Sigmoid colon (tissue), 7 donors: ENCODE data around the gene RAPGEF2. TPM values are rescaled to one million over a fixed set of nuclear protein-coding genes. Genes with fewer than 3 reads are reported as not detected.
"Not testable (repeated sequence)": the region's sequence is repeated elsewhere in the genome, so short reads cannot be mapped to it uniquely, and the experiment has no call there.

Experiments used
- DNase-seq: peaks from one replicate; pipeline ENCODE4 v3.0.0-alpha.2; 2019
- H3K27ac ChIP-seq, 4 donors: fragments of 200-600 bp; sonication (generic); one replicate each; pipeline ENCODE4 v1.5.1; 2016 to 2019; ENCODE audit warnings: mild to moderate bottlenecking in 1 of 4
- H3K27me3 ChIP-seq, 3 donors: fragments of 200-600 bp; sonication (generic); one replicate each; pipeline ENCODE4 v1.5.1; 2019; ENCODE audit warnings: mild to moderate bottlenecking in 1 of 3
- H3K36me3 ChIP-seq, 4 donors: fragments of 200-600 bp; sonication (generic); one replicate each; pipeline ENCODE4 v1.5.1; 2016 to 2019
- H3K4me1 ChIP-seq, 4 donors: fragments of 200-600 bp; sonication (generic); one replicate each; pipeline ENCODE4 v1.5.1; 2017 to 2019
- H3K4me3 ChIP-seq, 4 donors: fragments of 200-600 bp; sonication (generic); one replicate each; pipeline ENCODE4 v1.5.1; 2017 to 2019; ENCODE audit warnings: mild to moderate bottlenecking in 2 of 4, moderate library complexity in 1 of 4
- H3K9me3 ChIP-seq, 4 donors: fragments of 200-600 bp in 3 of 4; sonication (generic) in 3 of 4; one replicate each; pipeline versions ENCODE4 v1.5.1 to v1.6.1; 2013 to 2019
- EP300 ChIP-seq, 4 donors: sonication (generic); formaldehyde crosslinking; IDR thresholded peaks; one replicate each; pipeline ENCODE4 v1.6.1; 2017; ENCODE audit warnings: antibody characterized with exemption in 4 of 4
- POLR2A ChIP-seq, 2 donors: fragments of 450-650 bp; IDR thresholded peaks; one replicate each; pipeline ENCODE4 v1.6.1; 2016; ENCODE audit warnings: antibody characterized with exemption in 2 of 2, mild to moderate bottlenecking in 2 of 2, moderate library complexity in 2 of 2
- POLR2AphosphoS5 ChIP-seq, 4 donors: sonication (generic); formaldehyde crosslinking; IDR thresholded peaks; one replicate each; pipeline ENCODE4 v1.6.1; 2017; ENCODE audit warnings: antibody characterized with exemption in 4 of 4
- WGBS, 2 donors: extraction: QIAGEN DNeasy Blood & Tissue Kit; methylation state at CpG; one replicate each; pipeline ENCODE4 v1.1.7; 2013; 5-methylcytosine and 5-hydroxymethylcytosine counted together
- intact Hi-C: fragments of 100-400 bp; cut with DNase I; formaldehyde crosslinking; loops from one replicate; pipeline ENCODE4 v1.15.1; 2023
- polyA plus RNA-seq, 3 donors: library from polyadenylated mRNA; stranded (reverse); fragments of 200-250 nt; gene quantifications; one replicate each; pipeline ENCODE4 v1.2.3, GENCODE V29; 2013
- total RNA-seq, 4 donors: library from RNA; depleted of rRNA; stranded (reverse); fragments of >200 nt; gene quantifications; one replicate each; pipeline ENCODE4 v1.1.0, GENCODE V29; 2016
- TF ChIP-seq, protein P1 (sequence below), 4 experiments: fragments of 450-650 bp in 3 of 4; fragments of 200-600 bp in 1 of 4; IDR thresholded peaks; one replicate each; pipeline ENCODE4 v1.5.1; 2016 to 2019; ENCODE audit warnings: antibody characterized with exemption in 4 of 4, mild to moderate bottlenecking in 3 of 4, moderate library complexity in 2 of 4
- donor health status: healthy with polysubstance abuse.
- donor health status: Bipolar disorder and iron deficiency.
- donor health status: healthy.

The RAPGEF2 gene
- total and polyA plus RNA-seq, 7 donors, result 7.8 to 63.1 (median 34.2) TPM

DNA sequence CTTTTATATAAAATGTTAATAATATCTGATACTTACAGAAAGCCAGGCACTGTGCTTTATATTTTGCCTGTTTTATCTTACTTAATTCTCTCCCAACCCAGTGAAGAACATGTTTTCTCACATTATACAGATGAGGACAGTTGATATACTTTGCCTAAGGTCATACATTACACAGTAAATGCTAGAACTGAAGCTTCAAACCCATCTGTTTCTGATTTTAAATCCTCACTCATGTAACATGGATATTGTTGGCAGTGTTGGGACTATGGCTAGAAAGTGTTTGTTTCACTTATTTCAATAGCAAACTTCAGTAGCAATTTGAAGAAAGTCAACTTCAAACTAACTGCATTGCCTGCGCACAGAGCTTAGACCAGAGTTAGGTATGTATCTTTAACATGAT is 57.4 kb downstream of the RAPGEF2 start:
- no peak for DNase-seq
- WGBS, 2 donors, result 98 to 100% methylated on average over 1 of the region's 1 CpG
- H3K9me3 ChIP-seq, result no peaks in the 10 kb centered on the region
- TF ChIP-seq EP300 (IDR thresholded peaks at IDR 0.05) (no peak), POLR2AphosphoS5 (IDR thresholded peaks at IDR 0.05) (no peak), POLR2A (IDR thresholded peaks at IDR 0.05) (no peak)
- TF ChIP-seq, protein P1, sequence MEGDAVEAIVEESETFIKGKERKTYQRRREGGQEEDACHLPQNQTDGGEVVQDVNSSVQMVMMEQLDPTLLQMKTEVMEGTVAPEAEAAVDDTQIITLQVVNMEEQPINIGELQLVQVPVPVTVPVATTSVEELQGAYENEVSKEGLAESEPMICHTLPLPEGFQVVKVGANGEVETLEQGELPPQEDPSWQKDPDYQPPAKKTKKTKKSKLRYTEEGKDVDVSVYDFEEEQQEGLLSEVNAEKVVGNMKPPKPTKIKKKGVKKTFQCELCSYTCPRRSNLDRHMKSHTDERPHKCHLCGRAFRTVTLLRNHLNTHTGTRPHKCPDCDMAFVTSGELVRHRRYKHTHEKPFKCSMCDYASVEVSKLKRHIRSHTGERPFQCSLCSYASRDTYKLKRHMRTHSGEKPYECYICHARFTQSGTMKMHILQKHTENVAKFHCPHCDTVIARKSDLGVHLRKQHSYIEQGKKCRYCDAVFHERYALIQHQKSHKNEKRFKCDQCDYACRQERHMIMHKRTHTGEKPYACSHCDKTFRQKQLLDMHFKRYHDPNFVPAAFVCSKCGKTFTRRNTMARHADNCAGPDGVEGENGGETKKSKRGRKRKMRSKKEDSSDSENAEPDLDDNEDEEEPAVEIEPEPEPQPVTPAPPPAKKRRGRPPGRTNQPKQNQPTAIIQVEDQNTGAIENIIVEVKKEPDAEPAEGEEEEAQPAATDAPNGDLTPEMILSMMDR (IDR thresholded peaks at IDR 0.05), result no peak
- no peaks in the 10 kb centered on the region for H3K27me3 ChIP-seq
- no peak overlapping the region for H3K27ac ChIP-seq
- H3K4me3 ChIP-seq, result no peak overlapping the region
- H3K4me1 ChIP-seq, result peaks cover 0 to 59% (median 31%) of the 10 kb centered on the region in 4 donors
- no peaks in the 10 kb centered on the region for H3K36me3 ChIP-seq
- intact Hi-C loops, result no loop called here

DNA sequence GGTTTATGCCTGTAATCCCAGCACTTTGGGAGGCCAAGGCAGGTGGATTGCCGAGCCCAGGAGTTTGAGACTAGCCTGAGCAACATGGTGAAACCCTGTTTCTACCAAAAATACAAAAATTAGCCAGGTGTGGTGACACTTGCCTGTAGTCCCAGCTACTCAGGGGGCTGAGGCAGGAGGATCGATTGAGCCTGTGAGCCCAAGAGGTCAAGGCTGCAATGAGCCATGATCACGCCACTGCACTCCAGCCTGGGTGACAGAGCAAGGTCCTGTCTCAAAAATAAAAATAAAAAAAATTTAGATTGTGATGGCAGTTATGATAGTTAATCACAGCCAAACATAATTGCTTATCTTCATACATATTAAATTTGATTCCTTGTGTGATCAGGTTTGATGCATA is 58.6 kb downstream of the RAPGEF2 start:
- H3K9me3 ChIP-seq, intact Hi-C loops, H3K27ac ChIP-seq, DNase-seq, H3K27me3 ChIP-seq, H3K36me3 ChIP-seq, H3K4me3 ChIP-seq: not testable (repeated sequence)
- peaks cover 0 to 61% (median 31%) of the 10 kb centered on the region in 4 donors for H3K4me1 ChIP-seq
- WGBS, 2 donors, result 84 to 93% methylated on average over 3 of the region's 3 CpGs

DNA sequence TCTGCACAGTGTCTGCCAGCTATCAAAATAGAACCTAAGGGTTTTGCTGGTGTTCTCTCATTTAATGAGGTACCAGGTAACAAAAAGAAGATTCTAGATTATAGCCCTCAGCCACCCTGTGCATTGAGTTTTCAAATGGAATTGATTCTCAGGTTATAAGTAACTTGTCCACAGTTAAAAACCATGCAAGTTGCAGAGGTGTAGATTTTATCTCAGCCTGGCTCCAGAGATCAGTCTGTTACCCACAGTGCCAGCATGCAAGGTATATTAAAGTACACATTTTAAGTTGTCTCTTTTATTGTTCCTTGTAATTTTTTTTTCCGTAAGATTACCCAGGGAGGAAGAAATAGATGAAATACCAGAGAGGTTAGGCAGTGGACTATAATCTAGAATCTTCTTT is 59.7 kb downstream of the RAPGEF2 start:
- no peak overlapping the region for H3K4me3 ChIP-seq
- intact Hi-C loops, result no loop called here

DNA sequence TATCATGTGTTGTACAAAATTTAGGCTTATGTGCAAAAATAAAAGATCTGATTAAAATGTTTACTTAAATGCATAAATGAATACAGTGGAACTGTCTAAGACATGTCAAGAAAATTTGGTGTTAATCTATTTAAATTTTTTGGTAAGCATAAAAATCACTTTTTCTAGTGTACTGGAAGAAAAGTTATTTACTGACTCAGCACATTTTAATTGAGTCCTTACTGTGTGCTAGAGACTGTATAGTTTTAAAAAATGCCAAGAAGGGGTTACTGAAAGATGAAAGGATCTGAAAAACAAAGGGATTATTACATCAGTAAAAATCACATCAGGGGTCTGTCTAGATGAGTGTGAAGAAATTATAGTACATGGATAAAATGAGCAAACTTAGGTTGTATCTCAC is 60.6 kb downstream of the RAPGEF2 start:
- TF ChIP-seq POLR2A (IDR thresholded peaks at IDR 0.05), result no peak
- H3K4me1 ChIP-seq, result peaks cover 0 to 55% (median 28%) of the 10 kb centered on the region in 4 donors
- intact Hi-C loops, result no loop called here

More for the DNA sequence above, 59.7 kb downstream of the RAPGEF2 start:
- 42 to 84% methylated on average over 1 of the region's 1 CpG for WGBS, 2 donors
- TF ChIP-seq POLR2AphosphoS5 (IDR thresholded peaks at IDR 0.05), result no peak
- TF ChIP-seq, protein P1 (IDR thresholded peaks at IDR 0.05), result no peak
- Histone ChIP-seq H3K36me3 (no peaks in the 10 kb centered on the region), H3K4me1 (peaks cover 0 to 59% (median 29%) of the 10 kb centered on the region in 4 donors), H3K9me3 (no peaks in the 10 kb centered on the region), H3K27me3 (no peaks in the 10 kb centered on the region), H3K27ac (no peak overlapping the region)
- no peak for DNase-seq

DNA sequence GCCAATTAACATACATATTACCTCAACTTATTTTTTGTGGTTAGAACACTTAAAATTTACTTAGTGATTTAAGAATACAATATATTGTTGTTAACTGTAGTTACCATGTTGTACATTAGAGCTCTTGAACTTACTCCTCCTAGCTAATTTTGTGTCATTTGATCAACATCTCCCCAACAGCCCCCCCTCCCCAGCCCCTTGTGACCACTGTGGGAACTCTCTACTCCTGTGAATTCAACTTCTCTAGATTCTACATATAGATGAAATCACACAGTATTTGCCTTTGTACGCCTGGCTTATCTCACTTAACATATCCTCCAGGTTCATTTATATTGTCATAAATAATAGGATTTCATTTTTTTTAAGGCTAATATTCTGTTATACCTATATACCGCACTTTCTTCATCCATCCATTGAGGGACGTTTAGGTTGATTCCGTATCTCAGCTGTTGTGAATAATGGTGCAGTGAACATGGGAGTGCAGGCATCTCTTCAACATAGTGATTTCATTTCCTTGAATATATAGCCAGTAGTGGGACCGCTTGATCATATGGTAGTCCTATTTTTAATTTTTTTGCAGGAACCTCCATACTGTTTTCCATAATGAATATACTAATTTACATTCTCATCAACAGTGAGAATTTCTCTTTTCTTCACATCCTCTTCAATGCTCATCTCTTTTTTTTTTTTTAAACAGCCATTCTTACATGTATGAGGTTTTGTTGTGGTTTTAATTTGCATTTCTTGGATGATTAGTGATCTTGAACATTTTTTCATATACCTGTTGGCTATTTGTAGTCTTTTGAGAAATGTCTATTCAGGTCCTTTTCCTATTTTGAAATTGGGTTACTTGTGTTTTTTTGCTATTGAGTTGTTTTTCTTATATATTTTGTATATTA is 66.8 kb downstream of the RAPGEF2 start:
- no peaks in the 10 kb centered on the region for H3K9me3 ChIP-seq
- no peak overlapping the region for H3K4me3 ChIP-seq
- intact Hi-C loops, result no loop called here
- no peak overlapping the region for H3K27ac ChIP-seq
- H3K27me3 ChIP-seq, result no peaks in the 10 kb centered on the region
- TF ChIP-seq, protein P1 (IDR thresholded peaks at IDR 0.05), result no peak
- TF ChIP-seq EP300 (IDR thresholded peaks at IDR 0.05) (no peak), POLR2A (IDR thresholded peaks at IDR 0.05) (no peak), POLR2AphosphoS5 (IDR thresholded peaks at IDR 0.05) (no peak)
- 93 to 95% methylated on average over 5 of the region's 5 CpGs for WGBS, 2 donors
- H3K36me3 ChIP-seq, result no peaks in the 10 kb centered on the region
- peaks cover 0 to 48% (median 33%) of the 10 kb centered on the region in 4 donors for H3K4me1 ChIP-seq
- no peak for DNase-seq

More for the DNA sequence above, 60.6 kb downstream of the RAPGEF2 start:
- Histone ChIP-seq H3K27ac (no peak overlapping the region), H3K27me3 (no peaks in the 10 kb centered on the region), H3K36me3 (no peaks in the 10 kb centered on the region), H3K9me3 (no peaks in the 10 kb centered on the region), H3K4me3 (no peak overlapping the region)
- no peak for DNase-seq
